ENCODE results near the gene BANP.
"Not testable (repeated sequence)": the region's sequence is repeated elsewhere in the genome, so short reads cannot be mapped to it uniquely, and the experiment has no call there.

BANP gene

GRCh38 chr16:88036640-88036996 lies 85.4 kb downstream of the BANP start:
- H3K27ac ChIP-seq (ENCODE audit: low read depth, low read length); H3K36me3 ChIP-seq (ENCODE audit: control insufficient read depth, insufficient read depth, low read length); H3K4ac ChIP-seq (ENCODE audit: low read depth, low read length); H3K27me3 ChIP-seq (ENCODE audit: insufficient read depth, low read length, poor library complexity); H3K79me2 ChIP-seq (ENCODE audit: control insufficient read depth, insufficient read depth, low read length); H3K18ac ChIP-seq (ENCODE audit: low read length); H3K79me1 ChIP-seq (ENCODE audit: low read length); H3K4me3 ChIP-seq (ENCODE audit: low read length); DNase-seq; H2BK15ac ChIP-seq (replicated peaks; ENCODE audit: low read depth); H3K9ac ChIP-seq (ENCODE audit: low read length); H3K4me1 ChIP-seq (ENCODE audit: control insufficient read depth, low read depth, low read length); H2AK5ac ChIP-seq (ENCODE audit: low read length); H4K8ac ChIP-seq (ENCODE audit: low read depth, low read length); H3K56ac ChIP-seq (ENCODE audit: low read length); H3K4me2 ChIP-seq (ENCODE audit: low read length); H4K5ac ChIP-seq (ENCODE audit: low read length); H2BK120ac ChIP-seq (ENCODE audit: low read depth, low read length); H2BK5ac ChIP-seq (ENCODE audit: low read length); H3K23ac ChIP-seq (ENCODE audit: low read length): not testable (repeated sequence)
- WGBS (ENCODE audit: extremely low coverage, insufficient coverage, low lambda C conversion rate), result no CpG with 5 or more reads among the region's 10 CpGs

GRCh38 chr16:88037359-88037758 lies 86.1 kb downstream of the BANP start:
- no CpG with 5 or more reads among the region's 10 CpGs for WGBS (ENCODE audit: extremely low coverage, insufficient coverage, low lambda C conversion rate)
- not testable (repeated sequence) for H3K27me3 ChIP-seq (ENCODE audit: insufficient read depth, low read length, poor library complexity)

GRCh38 chr16:88037876-88038525 lies 86.8 kb downstream of the BANP start:
- not testable (repeated sequence) for H4K5ac ChIP-seq (ENCODE audit: low read length); H2BK120ac ChIP-seq (ENCODE audit: low read depth, low read length); H2BK5ac ChIP-seq (ENCODE audit: low read length); H3K4me3 ChIP-seq (ENCODE audit: low read length); H2BK15ac ChIP-seq (replicated peaks; ENCODE audit: low read depth); DNase-seq; H3K4ac ChIP-seq (ENCODE audit: low read depth, low read length); H3K56ac ChIP-seq (ENCODE audit: low read length); H3K18ac ChIP-seq (ENCODE audit: low read length); H3K27me3 ChIP-seq (ENCODE audit: insufficient read depth, low read length, poor library complexity); H2AK5ac ChIP-seq (ENCODE audit: low read length); H4K8ac ChIP-seq (ENCODE audit: low read depth, low read length); H3K4me2 ChIP-seq (ENCODE audit: low read length); H3K27ac ChIP-seq (ENCODE audit: low read depth, low read length); H3K9ac ChIP-seq (ENCODE audit: low read length); H3K4me1 ChIP-seq (ENCODE audit: control insufficient read depth, low read depth, low read length); H3K79me2 ChIP-seq (ENCODE audit: control insufficient read depth, insufficient read depth, low read length); H3K36me3 ChIP-seq (ENCODE audit: control insufficient read depth, insufficient read depth, low read length); H3K23ac ChIP-seq (ENCODE audit: low read length); H3K79me1 ChIP-seq (ENCODE audit: low read length)
- no CpG with 5 or more reads among the region's 28 CpGs for WGBS (ENCODE audit: extremely low coverage, insufficient coverage, low lambda C conversion rate)

More at GRCh38 chr16:88037359-88037758, 86.1 kb downstream of the BANP start:
- H3K18ac ChIP-seq (ENCODE audit: low read length); H3K79me2 ChIP-seq (ENCODE audit: control insufficient read depth, insufficient read depth, low read length); H3K4me2 ChIP-seq (ENCODE audit: low read length); H3K23ac ChIP-seq (ENCODE audit: low read length); H3K27ac ChIP-seq (ENCODE audit: low read depth, low read length); H3K4me3 ChIP-seq (ENCODE audit: low read length); H3K56ac ChIP-seq (ENCODE audit: low read length); H2AK5ac ChIP-seq (ENCODE audit: low read length); H2BK120ac ChIP-seq (ENCODE audit: low read depth, low read length); H2BK5ac ChIP-seq (ENCODE audit: low read length); H2BK15ac ChIP-seq (replicated peaks; ENCODE audit: low read depth); H3K4me1 ChIP-seq (ENCODE audit: control insufficient read depth, low read depth, low read length); H3K36me3 ChIP-seq (ENCODE audit: control insufficient read depth, insufficient read depth, low read length); H4K8ac ChIP-seq (ENCODE audit: low read depth, low read length); DNase-seq; H3K79me1 ChIP-seq (ENCODE audit: low read length); H3K4ac ChIP-seq (ENCODE audit: low read depth, low read length); H3K9ac ChIP-seq (ENCODE audit: low read length); H4K5ac ChIP-seq (ENCODE audit: low read length): not testable (repeated sequence)

GRCh38 chr16:88038526-88038908 lies 87.3 kb downstream of the BANP start:
- H3K9ac ChIP-seq (ENCODE audit: low read length); H3K79me1 ChIP-seq (ENCODE audit: low read length); H2BK120ac ChIP-seq (ENCODE audit: low read depth, low read length); H3K18ac ChIP-seq (ENCODE audit: low read length); H4K8ac ChIP-seq (ENCODE audit: low read depth, low read length); H3K27me3 ChIP-seq (ENCODE audit: insufficient read depth, low read length, poor library complexity); H2BK5ac ChIP-seq (ENCODE audit: low read length); H3K56ac ChIP-seq (ENCODE audit: low read length); H3K36me3 ChIP-seq (ENCODE audit: control insufficient read depth, insufficient read depth, low read length); H3K27ac ChIP-seq (ENCODE audit: low read depth, low read length); H3K4me2 ChIP-seq (ENCODE audit: low read length); H2AK5ac ChIP-seq (ENCODE audit: low read length); H4K5ac ChIP-seq (ENCODE audit: low read length); H3K4me3 ChIP-seq (ENCODE audit: low read length); H3K4ac ChIP-seq (ENCODE audit: low read depth, low read length); H3K79me2 ChIP-seq (ENCODE audit: control insufficient read depth, insufficient read depth, low read length); H3K4me1 ChIP-seq (ENCODE audit: control insufficient read depth, low read depth, low read length); H3K23ac ChIP-seq (ENCODE audit: low read length); DNase-seq; H2BK15ac ChIP-seq (replicated peaks; ENCODE audit: low read depth): not testable (repeated sequence)
- no CpG with 5 or more reads among the region's 9 CpGs for WGBS (ENCODE audit: extremely low coverage, insufficient coverage, low lambda C conversion rate)

GRCh38 chr16:88039591-88039990 lies 88.4 kb downstream of the BANP start:
- no peak overlapping the region for H4K8ac ChIP-seq (ENCODE audit: low read depth, low read length)
- H3K56ac ChIP-seq (ENCODE audit: low read length), result no peak overlapping the region
- H3K79me2 ChIP-seq (ENCODE audit: control insufficient read depth, insufficient read depth, low read length), result no peaks in the 10 kb centered on the region
- H3K23ac ChIP-seq (ENCODE audit: low read length), result no peak overlapping the region
- no peak overlapping the region for H2BK15ac ChIP-seq (replicated peaks; ENCODE audit: low read depth)
- no peak for DNase-seq
- H3K9ac ChIP-seq (ENCODE audit: low read length), result no peak overlapping the region
- no peak overlapping the region for H2BK5ac ChIP-seq (ENCODE audit: low read length)
- H3K36me3 ChIP-seq (ENCODE audit: control insufficient read depth, insufficient read depth, low read length), result no peaks in the 10 kb centered on the region
- H3K4me3 ChIP-seq (ENCODE audit: low read length), result no peak overlapping the region
- H3K18ac ChIP-seq (ENCODE audit: low read length), result no peak overlapping the region
- H3K27me3 ChIP-seq (ENCODE audit: insufficient read depth, low read length, poor library complexity), result no peaks in the 10 kb centered on the region
- H3K4me1 ChIP-seq (ENCODE audit: control insufficient read depth, low read depth, low read length), result no peaks in the 10 kb centered on the region
- H3K27ac ChIP-seq (ENCODE audit: low read depth, low read length), result no peak overlapping the region
- no CpG with 5 or more reads among the region's 11 CpGs for WGBS (ENCODE audit: extremely low coverage, insufficient coverage, low lambda C conversion rate)
- no peak overlapping the region for H3K4me2 ChIP-seq (ENCODE audit: low read length)
- H3K79me1 ChIP-seq (ENCODE audit: low read length), result no peaks in the 10 kb centered on the region
- H2AK5ac ChIP-seq (ENCODE audit: low read length), result no peak overlapping the region
- H3K4ac ChIP-seq (ENCODE audit: low read depth, low read length), result no peak overlapping the region
- H4K5ac ChIP-seq (ENCODE audit: low read length), result no peak overlapping the region
- no peak overlapping the region for H2BK120ac ChIP-seq (ENCODE audit: low read depth, low read length)

GRCh38 chr16:88040196-88040876 lies 89.1 kb downstream of the BANP start:
- H3K36me3 ChIP-seq (ENCODE audit: control insufficient read depth, insufficient read depth, low read length); H3K79me1 ChIP-seq (ENCODE audit: low read length); H4K8ac ChIP-seq (ENCODE audit: low read depth, low read length): not testable (repeated sequence)

More at GRCh38 chr16:88040196-88040876, 89.1 kb downstream of the BANP start:
- not testable (repeated sequence) for H4K5ac ChIP-seq (ENCODE audit: low read length); H2BK5ac ChIP-seq (ENCODE audit: low read length); H2BK15ac ChIP-seq (replicated peaks; ENCODE audit: low read depth); H3K4me3 ChIP-seq (ENCODE audit: low read length); DNase-seq; H2BK120ac ChIP-seq (ENCODE audit: low read depth, low read length); H3K56ac ChIP-seq (ENCODE audit: low read length); H3K27me3 ChIP-seq (ENCODE audit: insufficient read depth, low read length, poor library complexity); H3K23ac ChIP-seq (ENCODE audit: low read length); H2AK5ac ChIP-seq (ENCODE audit: low read length); H3K9ac ChIP-seq (ENCODE audit: low read length); H3K4ac ChIP-seq (ENCODE audit: low read depth, low read length); H3K4me2 ChIP-seq (ENCODE audit: low read length); H3K18ac ChIP-seq (ENCODE audit: low read length); H3K27ac ChIP-seq (ENCODE audit: low read depth, low read length); H3K4me1 ChIP-seq (ENCODE audit: control insufficient read depth, low read depth, low read length); H3K79me2 ChIP-seq (ENCODE audit: control insufficient read depth, insufficient read depth, low read length)
- WGBS (ENCODE audit: extremely low coverage, insufficient coverage, low lambda C conversion rate), result no CpG with 5 or more reads among the region's 28 CpGs

Measured in mesendoderm (in vitro differentiated cells).